HG03159 (cell line): ENCODE data around the gene ZCCHC7.

ENCODE experiments used
- ATAC-seq: cut with Tn5 transposase; IDR thresholded peaks from one replicate; pipeline ENCODE4 v1.9.1; 2021; ENCODE audit warnings: mild to moderate bottlenecking, moderate library complexity; ENCODE audit not compliant: unreplicated experiment

The ZCCHC7 gene

GRCh38 chr9:37243588-37244345 is 123.4 kb downstream of the ZCCHC7 start:
- no peak for ATAC-seq

DNA sequence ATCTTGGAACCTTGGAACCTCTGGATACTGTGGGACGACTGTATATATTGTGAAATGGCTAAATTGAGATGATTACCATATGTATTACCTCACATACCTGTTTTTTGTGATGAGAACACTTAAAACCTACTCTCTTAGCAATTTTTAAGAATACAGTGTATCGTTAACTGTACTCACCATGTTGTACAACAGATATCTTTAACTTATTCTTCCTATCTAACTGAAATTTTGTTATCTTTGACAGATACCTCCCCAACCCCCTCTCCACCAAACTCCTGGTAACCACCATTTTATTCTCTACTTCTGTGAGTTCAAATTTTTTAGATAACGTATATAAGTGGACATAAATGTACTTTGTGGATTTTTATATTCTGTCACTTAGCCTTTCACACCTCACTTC is 126.5 kb downstream of the ZCCHC7 start:
- ATAC-seq: no peak

DNA sequence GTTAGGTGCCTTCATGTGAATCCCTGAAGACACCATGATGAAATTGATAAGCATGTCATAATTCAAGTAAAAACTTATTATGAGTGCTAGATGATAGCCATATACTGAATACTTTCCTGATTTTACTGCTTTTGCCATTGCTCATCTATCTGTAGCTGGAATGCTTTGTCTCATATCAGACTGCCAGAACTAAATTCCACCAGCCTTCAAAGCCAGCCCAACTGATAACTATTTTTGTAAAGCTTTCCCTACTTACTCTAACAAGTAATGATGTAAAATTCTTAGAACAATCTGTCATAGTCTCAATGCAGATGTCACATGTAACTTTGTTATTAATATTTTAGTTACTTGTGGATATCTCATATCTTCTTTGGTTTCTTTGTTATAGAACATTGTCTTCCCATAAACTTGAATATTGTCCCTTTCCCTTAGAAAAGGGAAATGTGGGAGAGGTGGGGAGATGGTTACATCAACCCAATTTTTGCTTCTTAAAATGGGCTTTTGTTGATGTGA is 128.3 kb downstream of the ZCCHC7 start:
- ATAC-seq: no peak

DNA sequence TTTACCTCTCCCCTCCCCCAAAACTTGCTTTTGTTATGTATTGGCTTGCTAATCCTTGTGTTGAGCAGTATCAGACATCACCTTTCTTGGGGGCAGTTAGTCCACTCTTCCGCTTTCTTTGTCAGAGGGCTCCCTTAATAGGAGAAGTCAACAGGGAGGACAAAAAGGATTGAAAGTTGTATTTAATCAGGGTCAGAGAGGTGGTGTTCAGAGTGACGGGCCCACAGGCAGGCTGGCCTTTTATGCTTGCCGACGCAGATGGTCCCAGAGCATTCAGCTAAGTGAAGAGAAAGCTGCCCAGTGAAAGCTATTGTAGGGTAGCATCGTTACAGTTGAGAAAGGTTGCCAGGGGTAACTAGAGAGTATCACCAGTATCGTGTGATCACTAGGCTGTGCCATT is 131.1 kb downstream of the ZCCHC7 start:
- ATAC-seq: peak; percentile 89

DNA sequence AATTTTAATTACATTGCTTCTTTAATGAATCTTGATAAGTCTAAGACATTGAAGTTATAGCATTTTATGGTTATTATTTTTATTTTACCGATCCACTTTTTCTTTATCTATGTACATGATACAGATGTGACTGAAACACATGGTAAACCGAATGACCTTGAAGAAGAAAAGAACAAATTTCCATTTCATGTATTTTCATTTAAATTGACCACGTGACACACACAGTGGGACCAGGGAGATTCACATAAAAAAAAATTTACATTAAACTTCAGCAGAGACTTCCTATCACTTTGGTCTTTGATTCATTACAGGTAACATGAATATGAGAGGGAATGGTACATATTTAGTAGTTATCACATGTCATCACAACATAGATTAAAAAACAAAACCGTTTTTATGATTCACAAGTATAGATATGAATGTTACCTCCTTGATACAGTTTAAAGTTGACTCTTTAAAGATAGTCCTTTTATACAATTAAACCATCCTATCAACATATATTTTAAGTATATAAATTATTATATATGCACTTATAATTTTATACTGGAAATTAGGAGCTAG is 133.1 kb downstream of the ZCCHC7 start:
- no peak for ATAC-seq

- ATAC-seq: no peak
These were observed 134.8 kb downstream of the ZCCHC7 start for GRCh38 chr9:37255187-37255586.

GRCh38 chr9:37255944-37256862 is 135.8 kb downstream of the ZCCHC7 start:
- ATAC-seq: no peak

DNA sequence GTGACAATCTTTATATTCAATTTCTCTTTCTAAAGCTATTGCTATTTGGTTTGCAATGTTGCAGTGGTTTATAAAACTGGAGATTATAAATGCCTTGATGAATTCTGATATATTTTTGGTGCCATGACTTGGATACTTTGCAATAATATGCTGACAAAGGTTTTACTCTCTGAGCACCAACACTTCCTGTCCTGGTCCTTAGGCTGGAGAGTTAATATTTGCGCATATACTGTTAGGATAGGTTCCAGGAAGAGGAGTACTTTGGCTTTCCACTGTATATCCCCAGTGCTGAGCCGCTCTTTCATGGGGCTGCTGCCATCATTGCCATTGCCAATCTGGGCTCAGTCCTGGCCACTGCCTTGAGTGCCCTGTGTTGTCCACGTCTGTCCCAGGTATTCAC is 139.6 kb downstream of the ZCCHC7 start:
- no peak for ATAC-seq

DNA sequence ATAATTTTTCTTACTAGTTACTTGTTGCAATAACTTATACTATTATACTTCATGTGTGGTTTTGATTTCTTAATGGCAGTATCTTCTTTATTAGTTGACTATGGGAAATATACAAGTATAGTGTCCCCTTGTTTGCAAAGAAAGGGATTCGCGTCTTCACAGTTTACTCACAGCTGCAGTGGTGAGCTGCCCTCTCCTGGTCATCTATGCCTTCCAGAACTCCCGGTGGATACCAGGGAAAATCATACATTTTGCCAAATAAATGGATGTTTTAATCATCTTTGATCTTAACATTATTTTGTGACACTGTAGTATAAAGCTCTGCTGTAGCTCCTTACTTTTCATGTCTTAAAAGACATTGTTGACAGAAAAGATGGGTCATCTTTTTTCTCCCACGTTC is 142.0 kb downstream of the ZCCHC7 start:
- ATAC-seq: no peak

DNA sequence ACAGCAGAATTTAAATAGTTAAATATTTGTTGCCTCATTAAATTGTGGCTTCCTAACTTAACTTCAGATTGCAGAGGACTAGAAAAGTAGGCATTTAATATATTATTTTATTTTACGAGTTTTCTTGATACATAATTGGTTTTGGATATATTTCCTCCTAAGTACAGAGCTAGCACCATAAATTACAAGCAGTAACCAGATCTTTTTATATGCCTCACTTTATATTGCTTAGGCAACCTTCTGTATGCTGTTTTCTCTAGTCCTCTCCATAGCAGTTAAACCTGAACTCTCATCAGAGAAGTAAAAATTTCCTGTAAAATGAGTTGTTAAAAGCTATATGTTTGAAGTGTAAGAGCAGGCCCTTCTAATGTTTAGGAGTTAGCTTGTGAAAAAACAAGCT is 144.2 kb downstream of the ZCCHC7 start:
- no peak for ATAC-seq

GRCh38 chr9:37266630-37267029 is 146.3 kb downstream of the ZCCHC7 start:
- ATAC-seq: no peak

DNA sequence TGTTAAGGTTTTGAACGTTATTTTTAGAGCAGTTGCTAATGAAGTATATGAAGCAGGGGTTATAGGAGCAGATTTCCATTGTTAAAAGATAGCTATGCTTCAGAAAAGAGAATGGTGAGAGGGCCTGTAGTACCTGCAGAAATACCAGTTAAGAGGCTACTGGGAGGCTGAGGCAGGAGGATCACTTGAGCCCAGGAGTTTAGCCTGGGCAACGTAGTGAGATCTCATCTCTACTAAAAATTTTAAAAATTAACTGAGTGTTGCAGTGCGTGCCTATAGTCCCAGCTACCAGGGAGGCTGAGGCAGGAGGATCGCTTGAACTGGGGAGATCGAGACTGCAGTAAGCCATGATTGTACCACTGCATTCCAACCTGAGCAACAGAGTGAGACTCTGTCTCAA is 148.8 kb downstream of the ZCCHC7 start:
- no peak for ATAC-seq

DNA sequence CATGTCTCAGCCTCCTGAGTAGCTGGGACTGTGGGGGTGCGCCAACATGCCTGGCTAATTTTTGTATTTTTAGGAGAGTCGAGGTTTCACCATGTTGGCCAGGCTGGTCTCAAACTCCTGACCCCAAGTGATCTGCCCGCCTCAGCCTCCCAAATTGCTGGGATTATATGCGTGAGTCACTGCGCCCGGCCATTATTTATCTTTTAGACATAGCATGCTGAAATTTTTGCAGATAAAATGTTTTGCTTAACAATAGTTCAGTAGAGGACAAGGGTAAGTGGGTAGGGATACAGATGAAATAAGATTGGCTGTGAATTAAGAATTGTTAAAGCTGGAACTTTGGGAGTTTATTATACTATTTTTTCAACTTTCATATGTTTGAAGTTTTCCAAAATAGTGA is 151.3 kb downstream of the ZCCHC7 start:
- ATAC-seq: no peak

DNA sequence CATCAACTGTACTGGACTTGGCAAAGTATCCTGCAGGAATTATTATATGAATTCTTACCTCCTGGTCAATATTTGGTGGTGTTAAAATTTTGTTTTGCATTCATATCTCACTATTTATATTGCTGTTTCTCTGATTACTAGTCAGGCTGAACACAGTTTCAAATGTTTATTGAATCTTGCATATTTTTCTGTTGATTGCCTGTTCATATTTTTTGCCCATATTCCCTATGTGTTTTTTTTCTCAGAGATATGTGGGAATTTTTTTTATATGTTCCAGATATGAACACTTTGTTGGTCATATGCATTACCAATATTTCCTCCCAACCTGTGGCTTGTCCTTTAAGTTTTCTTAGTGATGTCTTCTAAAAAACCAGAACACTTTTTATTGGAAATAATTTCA is 153.2 kb downstream of the ZCCHC7 start:
- no peak for ATAC-seq

DNA sequence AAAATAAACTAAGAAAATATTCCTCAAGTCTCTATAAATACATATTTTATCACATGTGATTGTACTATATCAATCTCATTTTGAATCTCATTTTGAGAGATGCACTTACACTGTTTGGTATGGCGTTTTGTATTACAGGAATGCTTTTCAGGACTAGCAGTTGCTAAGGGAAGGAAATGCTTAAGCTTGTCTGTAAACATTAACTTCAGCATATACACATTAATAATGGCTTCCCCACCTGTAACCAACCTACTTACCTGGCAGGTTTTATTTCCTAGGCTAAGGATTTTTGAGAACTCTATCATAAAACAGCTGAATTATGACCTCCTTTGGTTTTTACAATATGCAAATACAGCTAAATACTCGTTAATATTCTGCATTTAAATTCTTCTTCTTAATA is 161.2 kb downstream of the ZCCHC7 start:
- ATAC-seq: no peak

- no peak for ATAC-seq
These were observed 163.5 kb downstream of the ZCCHC7 start for GRCh38 chr9:37283730-37284325.

DNA sequence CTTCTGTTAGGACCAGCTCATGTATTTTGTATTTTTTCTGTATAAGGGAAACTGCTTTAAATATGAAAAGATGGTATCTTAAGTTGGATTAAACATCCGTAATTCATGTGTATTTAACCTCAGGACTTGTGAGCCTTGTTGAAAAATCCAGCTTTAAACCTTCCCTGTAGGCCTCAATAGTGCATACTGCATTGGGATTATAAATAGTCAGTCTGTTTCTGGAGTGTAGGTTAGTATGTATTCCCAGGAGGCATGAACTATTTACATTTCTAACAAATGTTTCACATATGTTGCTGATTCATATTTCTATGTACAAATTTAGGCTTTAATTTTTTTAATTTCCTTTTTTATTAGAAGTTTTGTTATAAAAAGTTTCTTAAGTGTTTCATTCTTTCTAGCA is 164.3 kb downstream of the ZCCHC7 start:
- ATAC-seq: no peak

- ATAC-seq: no peak
These were observed 166.3 kb downstream of the ZCCHC7 start for GRCh38 chr9:37286530-37287175.

DNA sequence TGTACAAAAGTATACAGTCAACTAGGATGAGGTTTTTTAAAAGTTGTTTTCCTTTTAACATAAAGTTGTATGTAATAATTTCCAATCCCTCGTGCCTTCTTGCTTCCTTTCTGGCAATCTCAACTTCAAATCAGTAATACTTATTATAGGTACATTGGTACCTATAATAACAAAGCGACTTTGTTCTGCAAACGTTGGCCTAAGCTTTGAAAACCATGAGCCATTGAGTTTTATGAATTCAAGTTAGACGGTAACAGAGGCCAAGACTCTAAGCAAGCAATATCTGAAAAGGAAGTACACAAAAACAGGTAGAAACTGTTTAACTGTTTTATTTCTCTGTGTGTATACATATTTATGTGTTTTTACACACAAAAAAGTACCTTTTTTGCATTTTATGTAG is 166.9 kb downstream of the ZCCHC7 start:
- no peak for ATAC-seq

GRCh38 chr9:37289631-37290030 is 169.3 kb downstream of the ZCCHC7 start:
- no peak for ATAC-seq
